PC-3 (cell line): Measurements from ENCODE around the gene VAPB. TPM values are rescaled to one million over a fixed set of nuclear protein-coding genes. Genes with fewer than 3 reads are reported as not detected.

Source experiments
- ATAC-seq: fragments of 200-7000 bp; cut with Tn5 transposase; 2 replicates; pipeline ENCODE4 v1.9.1; 2020; ENCODE audit warnings: mild to moderate bottlenecking, moderate library complexity
- BruUV-seq: library from RNA; stranded (reverse); fragments of 400-500 nt; replicated peaks from 2 replicates; lab custom pipeline; 2021; lab: Mats Ljungman, UMichigan
- CTCF ChIA-PET: fragments of 300-600 bp; sonication (Branson Sonifier 250); formaldehyde crosslinking; loops from one replicate; lab custom pipeline; 2022; ENCODE audit warnings: antibody characterized with exemption; lab: Charles Lee
- POLR2A ChIA-PET: fragments of 300-600 bp; sonication (Branson Sonifier 250); formaldehyde crosslinking; loops from one replicate; lab custom pipeline; 2022; ENCODE audit warnings: antibody characterized with exemption; ENCODE audit not compliant: unreplicated experiment; lab: Charles Lee
- DNase-seq: peaks from one replicate; pipeline ENCODE4 v3.0.0-alpha.2; 2015
- H2AFZ ChIP-seq: fragments of 300-600 bp; sonication (generic); 2 replicates; pipeline ENCODE4 v1.6.0; 2016; ENCODE audit warnings: antibody characterized with exemption, low read length
- H3F3A ChIP-seq: fragments of 300-600 bp; sonication (generic); one replicate; pipeline ENCODE4 v1.6.0; 2017; ENCODE audit warnings: antibody characterized with exemption, low read length, control low read depth, mild to moderate bottlenecking; ENCODE audit not compliant: unreplicated experiment
- H3K27ac ChIP-seq: fragments of 300-600 bp; sonication (generic); 2 replicates; pipeline ENCODE4 v1.5.1; 2016; ENCODE audit warnings: mild to moderate bottlenecking, low read length
- H3K27me3 ChIP-seq: fragments of 300-600 bp; sonication (generic); 2 replicates; pipeline ENCODE4 v1.6.1; 2016; ENCODE audit warnings: low read length, mixed read lengths
- H3K36me3 ChIP-seq: fragments of 300-600 bp; sonication (generic); 2 replicates; pipeline ENCODE4 v1.6.1; 2016; ENCODE audit warnings: low read depth, mixed run types, low read length, mixed read lengths
- H3K4me1 ChIP-seq: fragments of 300-600 bp; sonication (generic); 2 replicates; pipeline ENCODE4 v1.5.1; 2016; ENCODE audit warnings: low read length; ENCODE audit not compliant: insufficient read depth
- H3K4me2 ChIP-seq: fragments of 300-600 bp; sonication (generic); 2 replicates; pipeline ENCODE4 v1.6.0; 2016; ENCODE audit warnings: low read length
- H3K4me3 ChIP-seq: fragments of 300-600 bp; sonication (generic); 2 replicates; pipeline ENCODE4 v1.5.1; 2016; ENCODE audit warnings: mild to moderate bottlenecking, low read length, mixed read lengths
- H3K79me2 ChIP-seq: fragments of 300-600 bp; sonication (generic); 2 replicates; pipeline ENCODE4 v1.6.1; 2017; ENCODE audit warnings: low read length, mixed read lengths
- H3K9ac ChIP-seq: fragments of 300-600 bp; sonication (generic); 2 replicates; pipeline ENCODE4 v1.6.0; 2016; ENCODE audit warnings: mild to moderate bottlenecking, low read length
- H3K9me2 ChIP-seq: fragments of 300-600 bp; sonication (generic); replicated peaks from 2 replicates; pipeline ENCODE4 v1.6.1; 2016; ENCODE audit warnings: mixed run types, low read length, mixed read lengths
- H3K9me3 ChIP-seq: fragments of 300-600 bp; sonication (generic); 2 replicates; pipeline ENCODE4 v1.6.1; 2016; ENCODE audit warnings: low read length, mixed read lengths
- H4K20me1 ChIP-seq: fragments of 300-600 bp; sonication (generic); 2 replicates; pipeline ENCODE4 v1.6.1; 2016; ENCODE audit warnings: low read length, mixed read lengths
- EZH2 ChIP-seq: fragments of 300-600 bp; sonication (generic); IDR thresholded peaks from one replicate; pipeline ENCODE4 v1.6.1; 2017; ENCODE audit warnings: antibody characterized with exemption, mild to moderate bottlenecking, low read length; ENCODE audit not compliant: unreplicated experiment
- EZH2phosphoT487 ChIP-seq: fragments of 300-600 bp; sonication (generic); IDR thresholded peaks from 2 replicates; pipeline ENCODE4 v1.6.1; 2018; ENCODE audit warnings: mild to moderate bottlenecking, antibody characterized with exemption, low read length, borderline replicate concordance
- intact Hi-C: fragments of 100-400 bp; cut with micrococcal nuclease; formaldehyde crosslinking; loops from 2 replicates; pipeline ENCODE4 v1.9.0; 2023
- total RNA-seq: library from RNA; depleted of rRNA; stranded (reverse); fragments of >200 nt; gene quantifications from 2 replicates; pipeline ENCODE4 v1.2.3, GENCODE V29; 2014
- TF ChIP-seq, protein P1 (sequence below): fragments of 300-600 bp; sonication (generic); conservative IDR thresholded peaks from 2 replicates; pipeline ENCODE4 v1.5.1; 2017; ENCODE audit warnings: antibody characterized with exemption, low read depth, mild to moderate bottlenecking, low read length

The VAPB gene
- total RNA-seq, 1 experiment from 2014 or later = 16.5 TPM

- no peaks in the 10 kb centered on the region for H3K79me2 ChIP-seq
- ATAC-seq = no peak
- H3K9me2 ChIP-seq = no peaks in the 10 kb centered on the region
- no peak overlapping the region for H3K4me3 ChIP-seq
- no peaks in the 10 kb centered on the region for H3K4me1 ChIP-seq
- no peaks in the 10 kb centered on the region for H3F3A ChIP-seq
- H3K9ac ChIP-seq = no peak overlapping the region
- no peak overlapping the region for H3K4me2 ChIP-seq
- intact Hi-C loops = no loop called here
- H3K27ac ChIP-seq = no peak overlapping the region
- no TSS peak for BruUV-seq
- POLR2A ChIA-PET = no interaction called here
- no peak overlapping the region for H2AFZ ChIP-seq
- H3K36me3 ChIP-seq = no peaks in the 10 kb centered on the region
- DNase-seq = no peak
- CTCF ChIA-PET = no interaction called here
- TF ChIP-seq, protein P1, sequence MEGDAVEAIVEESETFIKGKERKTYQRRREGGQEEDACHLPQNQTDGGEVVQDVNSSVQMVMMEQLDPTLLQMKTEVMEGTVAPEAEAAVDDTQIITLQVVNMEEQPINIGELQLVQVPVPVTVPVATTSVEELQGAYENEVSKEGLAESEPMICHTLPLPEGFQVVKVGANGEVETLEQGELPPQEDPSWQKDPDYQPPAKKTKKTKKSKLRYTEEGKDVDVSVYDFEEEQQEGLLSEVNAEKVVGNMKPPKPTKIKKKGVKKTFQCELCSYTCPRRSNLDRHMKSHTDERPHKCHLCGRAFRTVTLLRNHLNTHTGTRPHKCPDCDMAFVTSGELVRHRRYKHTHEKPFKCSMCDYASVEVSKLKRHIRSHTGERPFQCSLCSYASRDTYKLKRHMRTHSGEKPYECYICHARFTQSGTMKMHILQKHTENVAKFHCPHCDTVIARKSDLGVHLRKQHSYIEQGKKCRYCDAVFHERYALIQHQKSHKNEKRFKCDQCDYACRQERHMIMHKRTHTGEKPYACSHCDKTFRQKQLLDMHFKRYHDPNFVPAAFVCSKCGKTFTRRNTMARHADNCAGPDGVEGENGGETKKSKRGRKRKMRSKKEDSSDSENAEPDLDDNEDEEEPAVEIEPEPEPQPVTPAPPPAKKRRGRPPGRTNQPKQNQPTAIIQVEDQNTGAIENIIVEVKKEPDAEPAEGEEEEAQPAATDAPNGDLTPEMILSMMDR = no peak
- TF ChIP-seq EZH2phosphoT487 (no peak), EZH2 (no peak)
- no peaks in the 10 kb centered on the region for H3K27me3 ChIP-seq
- no peaks in the 10 kb centered on the region for H3K9me3 ChIP-seq
- H4K20me1 ChIP-seq = no peaks in the 10 kb centered on the region
Observed at GRCh38 chr20:58466095-58466708, 77.2 kb downstream of the VAPB start.

GRCh38 chr20:58466729-58467571, 77.9 kb downstream of the VAPB start:
- Histone ChIP-seq H3K36me3 (no peaks in the 10 kb centered on the region), H3K9me2 (no peaks in the 10 kb centered on the region), H3K4me2 (no peak overlapping the region), H3K4me1 (no peaks in the 10 kb centered on the region), H3K27ac (no peak overlapping the region), H3K9ac (no peak overlapping the region), H2AFZ (no peak overlapping the region), H3F3A (no peaks in the 10 kb centered on the region), H4K20me1 (no peaks in the 10 kb centered on the region), H3K79me2 (no peaks in the 10 kb centered on the region), H3K9me3 (no peaks in the 10 kb centered on the region), H3K4me3 (no peak overlapping the region), H3K27me3 (no peaks in the 10 kb centered on the region)
- DNase-seq = no peak
- no peak for ATAC-seq
- intact Hi-C loops = no loop called here
- no peak for TF ChIP-seq EZH2
- TF ChIP-seq, protein P1 = no peak
- no peak for TF ChIP-seq EZH2phosphoT487
- BruUV-seq = no TSS peak
- CTCF ChIA-PET = no interaction called here
- POLR2A ChIA-PET = no interaction called here
